ENCODE measurements around the gene KCNK16.

DNA sequence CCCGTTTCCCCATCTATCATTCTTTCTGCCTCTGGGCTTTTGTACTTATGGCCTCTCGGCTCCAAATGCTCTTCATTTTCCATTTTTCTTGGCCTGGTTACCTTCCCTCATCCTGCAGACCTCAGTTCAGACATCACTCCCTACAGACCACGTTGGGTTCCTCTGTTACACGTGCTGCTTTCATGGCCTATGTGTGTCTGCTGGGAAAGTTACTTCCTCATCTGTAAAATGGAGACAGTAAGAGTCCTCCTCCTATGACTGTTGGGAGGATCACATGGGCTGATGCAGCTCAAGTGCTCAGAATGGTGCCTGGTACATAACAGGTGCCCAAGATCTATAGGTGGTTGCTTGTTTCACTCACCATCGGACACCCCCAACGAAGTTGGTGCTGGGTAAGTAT lies 21.8 kb downstream of the KCNK16 start:
- no peak for TF ChIP-seq POLR2A (IDR thresholded peaks at IDR 0.05)
- TF ChIP-seq, protein P1, sequence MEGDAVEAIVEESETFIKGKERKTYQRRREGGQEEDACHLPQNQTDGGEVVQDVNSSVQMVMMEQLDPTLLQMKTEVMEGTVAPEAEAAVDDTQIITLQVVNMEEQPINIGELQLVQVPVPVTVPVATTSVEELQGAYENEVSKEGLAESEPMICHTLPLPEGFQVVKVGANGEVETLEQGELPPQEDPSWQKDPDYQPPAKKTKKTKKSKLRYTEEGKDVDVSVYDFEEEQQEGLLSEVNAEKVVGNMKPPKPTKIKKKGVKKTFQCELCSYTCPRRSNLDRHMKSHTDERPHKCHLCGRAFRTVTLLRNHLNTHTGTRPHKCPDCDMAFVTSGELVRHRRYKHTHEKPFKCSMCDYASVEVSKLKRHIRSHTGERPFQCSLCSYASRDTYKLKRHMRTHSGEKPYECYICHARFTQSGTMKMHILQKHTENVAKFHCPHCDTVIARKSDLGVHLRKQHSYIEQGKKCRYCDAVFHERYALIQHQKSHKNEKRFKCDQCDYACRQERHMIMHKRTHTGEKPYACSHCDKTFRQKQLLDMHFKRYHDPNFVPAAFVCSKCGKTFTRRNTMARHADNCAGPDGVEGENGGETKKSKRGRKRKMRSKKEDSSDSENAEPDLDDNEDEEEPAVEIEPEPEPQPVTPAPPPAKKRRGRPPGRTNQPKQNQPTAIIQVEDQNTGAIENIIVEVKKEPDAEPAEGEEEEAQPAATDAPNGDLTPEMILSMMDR (IDR thresholded peaks at IDR 0.05): no peak

All from body of pancreas (tissue), 4 donors.